GM23248 (cell line): ENCODE measurements around the gene TRAF7.
"Not testable (repeated sequence)": the region's sequence is repeated elsewhere in the genome, so short reads cannot be mapped to it uniquely, and the experiment has no call there.

Source experiments
- EZH2 ChIP-seq: fragments of 200-600 bp; sonication (generic); IDR thresholded peaks from 2 replicates; pipeline ENCODE4 v1.6.1; 2018; ENCODE audit warnings: antibody characterized with exemption, mild to moderate bottlenecking; ENCODE audit not compliant: insufficient read depth, poor library complexity, severe bottlenecking
- EZH2phosphoT487 ChIP-seq: fragments of 200-600 bp; sonication (generic); IDR thresholded peaks from 2 replicates; pipeline ENCODE4 v1.6.1; 2018; ENCODE audit warnings: antibody characterized with exemption, moderate library complexity, mild to moderate bottlenecking, low read depth; ENCODE audit not compliant: insufficient read depth

DNA sequence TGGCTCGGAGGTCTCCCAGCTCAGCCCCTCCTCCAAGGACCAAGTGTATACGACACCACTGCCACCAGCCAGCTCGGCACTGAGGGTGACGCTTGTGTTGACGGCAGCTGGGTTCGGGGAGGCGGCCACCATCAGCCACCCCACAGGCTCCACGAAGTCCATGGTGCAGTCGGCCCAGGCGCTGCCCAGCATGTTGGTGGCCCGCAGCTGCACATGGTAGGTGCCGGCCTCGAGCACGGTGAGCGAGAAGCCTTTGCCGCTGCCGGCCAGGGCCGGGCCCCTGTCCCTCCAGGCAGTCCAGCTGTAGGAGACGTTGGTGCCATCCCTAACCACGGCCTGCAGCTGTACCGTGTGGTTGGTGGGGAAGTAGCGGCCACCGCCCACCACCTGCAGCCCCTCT is 45.7 kb upstream of the TRAF7 start:
- TF ChIP-seq EZH2, EZH2phosphoT487: not testable (repeated sequence)
